GM18907 (cell line): ENCODE results near the gene PPP1R37.

Source experiments
- ATAC-seq: cut with Tn5 transposase; IDR thresholded peaks from one replicate; pipeline ENCODE4 v1.9.1; 2021; ENCODE audit warnings: mild to moderate bottlenecking, moderate library complexity; ENCODE audit not compliant: unreplicated experiment

PPP1R37 gene

GRCh38 chr19:45070861-45071544, 22.0 kb upstream of the PPP1R37 start:
- no peak for ATAC-seq

DNA sequence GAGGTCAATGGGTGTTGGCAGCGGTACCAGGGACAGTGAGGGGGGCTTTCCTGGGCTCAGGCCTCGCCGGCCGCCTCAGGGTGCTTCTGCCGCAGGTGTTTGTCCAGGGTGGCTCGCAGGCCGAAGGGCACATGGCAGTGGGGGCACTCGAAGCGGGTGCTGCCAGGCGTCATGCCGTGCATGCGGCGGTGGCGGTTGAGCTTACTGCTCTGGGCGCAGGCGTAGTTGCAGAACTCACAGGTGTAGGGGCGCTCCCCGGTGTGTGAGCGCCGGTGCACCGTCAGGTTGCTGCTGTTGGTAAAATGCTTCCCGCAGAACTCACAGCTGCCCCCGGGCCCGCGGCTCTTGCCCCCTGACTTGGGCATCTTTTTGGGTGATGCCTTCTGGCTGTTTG, 21.4 kb upstream of the PPP1R37 start:
- ATAC-seq, result no peak

DNA sequence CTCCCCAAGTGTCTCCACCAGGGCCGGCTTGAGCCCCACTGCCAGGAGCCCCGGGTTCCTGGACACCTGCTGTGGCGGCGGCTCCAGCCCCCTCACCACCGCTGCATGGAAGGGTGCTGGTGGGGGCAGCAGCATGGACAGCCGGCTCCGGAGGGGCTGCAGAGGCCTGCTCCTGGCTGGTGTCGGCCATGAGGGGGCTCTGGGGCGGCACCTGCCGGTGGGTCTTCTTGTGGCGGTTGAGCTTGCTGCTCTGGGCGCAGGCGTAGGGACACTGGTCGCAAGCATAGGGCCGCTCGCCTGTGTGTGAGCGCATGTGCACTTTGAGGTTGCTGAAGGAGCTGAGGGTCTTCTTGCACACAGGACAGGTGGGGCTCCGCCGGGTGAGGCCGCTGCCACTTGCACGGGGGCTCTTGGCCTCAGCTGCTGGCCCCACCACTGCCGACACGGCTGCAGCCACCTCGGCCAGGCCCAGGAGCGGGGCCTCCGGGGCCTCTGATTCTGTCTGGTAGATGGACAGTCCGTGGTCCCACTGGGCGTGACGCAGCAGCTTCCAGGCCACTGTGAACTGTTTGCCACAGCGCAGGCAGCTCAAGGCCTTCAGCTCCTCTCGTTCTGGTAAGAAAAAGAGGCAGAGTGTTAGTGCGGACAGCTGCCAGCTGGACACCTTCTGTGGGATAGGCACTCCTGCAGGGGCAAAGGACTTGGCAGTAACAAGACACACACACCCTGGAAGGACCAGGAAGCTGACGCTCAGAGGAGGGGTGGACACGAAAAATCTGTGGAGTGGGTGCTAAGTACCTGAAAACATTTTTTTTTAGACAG, 20.8 kb upstream of the PPP1R37 start:
- no peak for ATAC-seq

GRCh38 chr19:45074744-45075300, 18.2 kb upstream of the PPP1R37 start:
- ATAC-seq, result no peak

DNA sequence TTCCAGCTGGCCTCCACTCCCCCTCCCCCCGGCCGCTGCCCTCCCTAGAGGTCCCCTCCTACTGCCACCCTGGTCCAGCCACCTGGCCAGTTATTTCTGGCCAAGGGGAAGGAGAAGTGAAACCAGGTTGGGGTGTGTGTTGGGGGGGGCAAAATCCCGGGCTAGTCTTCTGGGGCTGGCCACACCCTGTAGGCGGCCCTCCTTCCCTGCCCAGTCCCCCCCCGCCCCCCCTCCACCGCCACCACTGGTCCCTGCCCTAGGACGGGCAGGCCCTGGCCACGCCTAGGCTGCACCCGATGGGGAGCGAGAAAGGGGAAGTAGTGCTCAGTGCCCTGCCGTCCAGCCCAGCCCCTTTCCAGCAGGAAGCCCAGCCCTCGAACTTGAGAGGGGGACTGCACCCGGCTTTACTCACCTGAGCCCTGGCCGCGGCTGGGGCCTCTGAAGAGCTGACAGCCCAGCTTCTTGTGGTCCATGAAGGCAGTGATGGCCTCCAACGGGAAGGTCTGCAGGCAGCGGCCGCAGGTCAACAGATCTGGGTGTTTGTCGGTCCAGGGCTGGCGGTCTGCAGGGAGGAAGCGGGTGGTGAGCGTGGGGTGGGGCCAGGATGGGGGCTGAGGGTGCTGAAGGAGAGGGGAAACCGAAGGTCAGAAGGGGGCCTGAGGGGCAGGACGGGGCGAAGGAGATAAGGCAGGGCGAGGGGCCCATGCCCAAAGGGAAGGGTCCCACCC, 17.5 kb upstream of the PPP1R37 start:
- ATAC-seq, result peak; percentile 58

DNA sequence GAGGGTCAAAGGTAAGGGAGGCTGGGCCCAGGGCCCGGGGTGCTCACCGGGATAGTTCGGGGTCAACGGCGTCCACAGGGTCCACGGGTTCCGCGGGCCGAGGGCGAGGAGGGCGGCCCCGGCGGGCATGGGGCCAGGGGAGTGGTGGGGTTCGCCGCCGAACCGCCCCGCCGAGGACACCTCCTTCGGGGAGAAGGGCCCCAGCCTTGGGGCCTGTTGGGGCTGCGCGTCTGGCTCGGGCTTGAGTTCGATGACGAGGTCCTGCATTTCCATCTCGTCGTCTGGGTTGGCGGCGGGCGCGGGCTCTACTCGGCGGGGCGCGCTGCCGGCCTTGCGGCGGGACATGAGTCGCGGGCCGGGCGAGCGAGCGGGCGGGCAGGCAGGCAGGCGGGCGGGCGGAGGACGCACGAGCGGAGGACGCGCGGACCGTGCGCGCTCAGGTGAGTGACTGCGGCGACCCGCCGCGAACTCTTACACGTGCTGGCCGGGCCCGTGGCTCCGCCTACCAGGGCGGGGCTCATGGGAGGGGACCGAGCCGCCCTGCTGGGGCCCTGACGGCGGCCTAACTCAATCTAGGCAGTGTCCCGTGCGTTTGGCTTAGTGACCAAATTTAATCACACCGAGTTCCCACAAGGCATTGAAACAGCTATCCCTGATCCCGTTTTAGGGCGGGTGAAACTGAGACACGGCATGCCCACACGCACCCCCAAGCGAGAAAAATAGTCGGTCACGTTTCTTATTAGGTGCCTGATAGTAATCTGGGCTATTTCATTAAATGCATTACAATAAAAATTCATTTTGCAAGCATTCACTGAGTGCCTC, 16.7 kb upstream of the PPP1R37 start, which contains the start of gene ZNF296:
Gene ZNF296 (minus strand): TSS at position 450 of the 822 bp plus-strand sequence. CDS start 105 bp downstream, at position 345.
- ATAC-seq, result peak; percentile 48

GRCh38 chr19:45076851-45077730, 15.9 kb upstream of the PPP1R37 start:
- ATAC-seq, result no peak

- ATAC-seq, result peak; percentile 2
Measured at GRCh38 chr19:45078390-45079062, 14.5 kb upstream of the PPP1R37 start.

GRCh38 chr19:45079063-45079910, 13.7 kb upstream of the PPP1R37 start, which contains the start of gene GEMIN7:
Gene GEMIN7 (plus strand): TSS chr19:45079260. CDS start chr19:45090115, 10,855 bp downstream.
- ATAC-seq, result peak; percentile 39

DNA sequence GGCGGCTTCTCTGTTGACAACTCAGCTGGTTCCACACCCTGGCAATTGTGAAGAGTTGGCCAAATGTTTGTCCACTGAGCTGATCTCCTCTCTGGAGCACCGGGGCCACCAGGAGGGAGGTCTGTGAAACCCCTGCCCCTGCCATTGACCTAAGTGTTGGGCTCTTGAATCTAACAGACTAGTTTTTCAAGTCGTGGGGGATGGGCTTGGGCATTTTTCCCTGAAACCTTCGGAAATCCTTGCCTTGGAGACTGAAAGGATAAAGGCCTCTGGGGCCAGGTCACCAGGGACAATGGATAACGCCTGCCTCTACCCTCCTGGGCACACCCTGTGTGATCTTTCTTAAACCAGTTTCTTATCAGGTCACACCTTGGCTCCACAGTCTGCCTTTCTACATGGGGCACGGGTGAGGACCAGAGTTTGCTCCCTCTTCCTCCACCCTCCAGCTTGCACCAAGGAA, 13.0 kb upstream of the PPP1R37 start:
- ATAC-seq, result no peak

DNA sequence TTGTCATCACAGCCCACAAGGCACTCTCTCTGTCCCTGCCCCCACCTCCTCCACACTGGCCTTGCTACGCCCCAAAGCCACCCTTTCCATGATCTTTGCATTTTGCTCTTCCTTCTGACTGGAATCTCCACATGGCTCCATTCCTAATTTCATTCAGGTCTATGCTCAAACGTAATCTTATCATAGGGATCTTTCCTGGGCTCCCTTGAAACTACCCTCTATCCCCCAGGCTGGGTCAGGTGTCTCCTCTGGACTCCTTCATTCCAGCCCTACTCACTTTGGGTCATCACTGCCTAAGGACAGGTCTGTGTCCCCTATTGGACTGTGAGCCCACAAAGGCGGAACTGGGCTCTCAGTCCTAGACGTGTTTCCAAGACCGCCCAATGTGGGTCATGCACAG, 10.8 kb upstream of the PPP1R37 start:
- ATAC-seq, result no peak

- no peak for ATAC-seq
Measured at GRCh38 chr19:45086480-45086879, 6.5 kb upstream of the PPP1R37 start.

DNA sequence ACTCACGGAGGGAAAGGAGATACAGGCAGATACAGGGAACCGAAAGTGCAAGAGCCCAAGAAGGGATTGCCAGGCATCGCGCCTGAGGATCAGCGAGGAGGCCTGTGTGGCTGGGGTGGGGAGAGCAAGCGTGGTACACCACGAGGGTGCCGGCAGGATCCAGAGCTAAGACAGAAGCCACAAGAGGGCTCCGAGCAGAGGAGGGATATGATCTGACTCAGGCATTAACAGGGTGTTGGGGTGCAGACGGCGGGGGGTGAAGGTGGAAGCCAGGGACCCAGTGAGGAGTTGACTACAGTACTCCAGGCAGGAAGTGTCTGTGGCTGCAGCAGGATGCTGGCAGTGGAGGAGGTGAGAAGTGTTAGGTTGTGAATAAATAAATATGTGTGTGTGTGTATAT, 5.4 kb upstream of the PPP1R37 start:
- no peak for ATAC-seq

- no peak for ATAC-seq
Measured at GRCh38 chr19:45090034-45090433, 2.9 kb upstream of the PPP1R37 start.

- ATAC-seq, result no peak
Measured at GRCh38 chr19:45090606-45091005, 2.4 kb upstream of the PPP1R37 start.

DNA sequence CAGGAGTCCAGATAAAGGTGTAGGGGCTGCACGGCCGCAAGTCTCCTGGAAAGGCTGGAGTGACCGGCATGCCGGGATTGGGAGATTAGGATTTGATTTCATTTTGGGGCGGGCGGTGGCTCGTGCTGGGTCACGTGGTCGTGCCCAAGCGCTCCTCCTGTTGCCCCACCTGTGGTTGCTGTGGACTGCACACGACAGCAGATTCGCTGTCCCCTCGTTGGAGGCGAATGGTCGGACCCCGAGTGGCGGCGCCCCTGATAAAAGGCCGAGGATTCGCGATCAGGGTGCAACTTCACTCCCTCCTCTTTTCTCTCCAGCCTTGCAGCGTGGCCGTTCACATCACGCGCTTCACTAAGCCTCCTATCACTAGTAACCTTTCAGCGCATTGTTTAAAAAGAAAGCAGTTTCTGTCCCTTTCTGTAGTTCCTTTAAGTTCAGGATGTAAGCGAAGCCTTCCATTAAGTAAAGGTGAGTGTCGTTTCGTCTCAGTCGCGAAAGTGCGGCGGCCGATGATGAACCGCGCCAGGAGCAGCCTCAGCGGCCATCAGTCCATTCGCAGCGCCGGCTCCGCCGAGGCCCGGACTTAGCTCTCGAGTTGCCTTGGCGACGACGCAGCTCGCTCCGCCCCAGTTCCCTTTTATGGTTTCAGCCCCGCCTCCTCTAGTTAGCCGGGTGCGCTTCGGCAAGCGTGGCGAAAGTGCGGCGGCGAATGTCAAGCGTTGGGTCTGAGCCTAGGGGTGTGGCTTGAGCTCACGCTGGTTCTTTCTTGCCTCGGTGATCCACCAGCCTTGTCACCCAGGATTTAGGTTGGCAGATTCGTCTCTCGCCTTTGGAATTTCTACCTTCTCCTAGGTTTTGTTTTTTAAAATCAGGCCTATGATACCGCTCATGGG, 1.7 kb upstream of the PPP1R37 start:
- peak; percentile 62 for ATAC-seq

DNA sequence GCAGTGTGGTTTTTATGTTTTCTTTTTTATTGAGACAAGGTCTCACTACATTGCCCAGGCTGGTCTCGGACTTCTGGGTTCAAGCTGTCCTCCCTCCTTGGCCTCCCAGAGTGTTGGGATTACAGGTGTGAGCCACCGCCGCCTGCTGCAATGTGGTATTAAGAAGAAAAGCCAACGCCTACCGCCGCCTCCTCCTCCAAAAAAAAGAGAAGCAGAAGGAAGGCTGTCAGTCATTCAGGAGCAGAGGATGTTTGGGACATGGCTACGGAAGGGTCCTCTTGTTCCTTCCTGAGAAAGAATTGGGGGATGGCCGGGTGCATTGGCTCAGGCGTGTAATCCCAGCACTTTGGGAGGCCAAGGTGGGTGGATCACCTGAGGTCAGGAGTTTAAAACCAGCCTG, 1.2 kb downstream of the PPP1R37 start:
- ATAC-seq, result no peak
